ENCODE data around the gene SUSD5.

Gene SUSD5

GRCh38 chr3:33211444-33211843, 7.2 kb downstream of the SUSD5 start:
- Histone ChIP-seq H3K79me2 (ENCODE audit: insufficient read depth, low read length) (no peaks in the 10 kb centered on the region), H3K9ac (ENCODE audit: low read length) (no peak overlapping the region), H3K4me2 (ENCODE audit: low read length) (no peak overlapping the region), H3K4me1 (ENCODE audit: insufficient read depth, low read length, severe bottlenecking) (no peaks in the 10 kb centered on the region), H3K36me3 (ENCODE audit: insufficient read depth, low read length) (no peaks in the 10 kb centered on the region), H3F3A (ENCODE audit: insufficient read depth, low read length) (no peaks in the 10 kb centered on the region), H3K9me2 (ENCODE audit: low read depth, low read length) (no peaks in the 10 kb centered on the region), H3K27me3 (ENCODE audit: insufficient read depth, low read length) (no peaks in the 10 kb centered on the region), H3K27ac (ENCODE audit: low read depth, low read length, poor library complexity, severe bottlenecking) (no peak overlapping the region), H3K9me3 (ENCODE audit: low read length) (peaks cover 4% of the 10 kb centered on the region; the same call in 1 of the 2 replicates), H4K20me1 (ENCODE audit: insufficient read depth, low read length) (no peaks in the 10 kb centered on the region), H2AFZ (ENCODE audit: low read length) (no peak overlapping the region), H3K4me3 (ENCODE audit: low read depth, low read length, poor library complexity, severe bottlenecking) (no peak overlapping the region)
- no peak for TF ChIP-seq EZH2 (IDR thresholded peaks at IDR 0.05; ENCODE audit: borderline replicate concordance, low read length)
- TF ChIP-seq CTCF (IDR thresholded peaks at IDR 0.05; ENCODE audit: low read length): no peak

GRCh38 chr3:33209357-33209756, 9.3 kb downstream of the SUSD5 start:
- H4K20me1 ChIP-seq (ENCODE audit: insufficient read depth, low read length): no peaks in the 10 kb centered on the region
- no peak overlapping the region for H3K4me3 ChIP-seq (ENCODE audit: low read depth, low read length, poor library complexity, severe bottlenecking)
- no peaks in the 10 kb centered on the region for H3K79me2 ChIP-seq (ENCODE audit: insufficient read depth, low read length)
- no peaks in the 10 kb centered on the region for H3K4me1 ChIP-seq (ENCODE audit: insufficient read depth, low read length, severe bottlenecking)
- H3F3A ChIP-seq (ENCODE audit: insufficient read depth, low read length): no peaks in the 10 kb centered on the region
- no peaks in the 10 kb centered on the region for H3K36me3 ChIP-seq (ENCODE audit: insufficient read depth, low read length)
- H3K27ac ChIP-seq (ENCODE audit: low read depth, low read length, poor library complexity, severe bottlenecking): no peak overlapping the region
- TF ChIP-seq CTCF (IDR thresholded peaks at IDR 0.05; ENCODE audit: low read length) (no peak), EZH2 (IDR thresholded peaks at IDR 0.05; ENCODE audit: borderline replicate concordance, low read length) (no peak)
- H3K27me3 ChIP-seq (ENCODE audit: insufficient read depth, low read length): no peaks in the 10 kb centered on the region
- peaks cover 4% of the 10 kb centered on the region; the same call in 1 of the 2 replicates for H3K9me3 ChIP-seq (ENCODE audit: low read length)
- no peak overlapping the region for H3K4me2 ChIP-seq (ENCODE audit: low read length)
- no peaks in the 10 kb centered on the region for H3K9me2 ChIP-seq (ENCODE audit: low read depth, low read length)
- H3K9ac ChIP-seq (ENCODE audit: low read length): no peak overlapping the region
- no peak overlapping the region for H2AFZ ChIP-seq (ENCODE audit: low read length)

- H2AFZ ChIP-seq (ENCODE audit: low read length): no peak overlapping the region
- no peaks in the 10 kb centered on the region for H4K20me1 ChIP-seq (ENCODE audit: insufficient read depth, low read length)
- no peak overlapping the region for H3K4me3 ChIP-seq (ENCODE audit: low read depth, low read length, poor library complexity, severe bottlenecking)
- H3K9ac ChIP-seq (ENCODE audit: low read length): no peak overlapping the region
- H3K4me1 ChIP-seq (ENCODE audit: insufficient read depth, low read length, severe bottlenecking): no peaks in the 10 kb centered on the region
- no peaks in the 10 kb centered on the region for H3K79me2 ChIP-seq (ENCODE audit: insufficient read depth, low read length)
- TF ChIP-seq EZH2 (IDR thresholded peaks at IDR 0.05; ENCODE audit: borderline replicate concordance, low read length) (no peak), CTCF (IDR thresholded peaks at IDR 0.05; ENCODE audit: low read length) (no peak)
- no peaks in the 10 kb centered on the region for H3K36me3 ChIP-seq (ENCODE audit: insufficient read depth, low read length)
- no peaks in the 10 kb centered on the region for H3K9me3 ChIP-seq (ENCODE audit: low read length)
- no peaks in the 10 kb centered on the region for H3K9me2 ChIP-seq (ENCODE audit: low read depth, low read length)
- no peak overlapping the region for H3K27ac ChIP-seq (ENCODE audit: low read depth, low read length, poor library complexity, severe bottlenecking)
- H3K4me2 ChIP-seq (ENCODE audit: low read length): no peak overlapping the region
- H3F3A ChIP-seq (ENCODE audit: insufficient read depth, low read length): no peaks in the 10 kb centered on the region
- H3K27me3 ChIP-seq (ENCODE audit: insufficient read depth, low read length): no peaks in the 10 kb centered on the region
Measured at GRCh38 chr3:33202711-33203457, 15.7 kb downstream of the SUSD5 start.
